ENCODE results near the gene ZNF81.
"Not testable (repeated sequence)": the region's sequence is repeated elsewhere in the genome, so short reads cannot be mapped to it uniquely, and the experiment has no call there.

Gene ZNF81

DNA sequence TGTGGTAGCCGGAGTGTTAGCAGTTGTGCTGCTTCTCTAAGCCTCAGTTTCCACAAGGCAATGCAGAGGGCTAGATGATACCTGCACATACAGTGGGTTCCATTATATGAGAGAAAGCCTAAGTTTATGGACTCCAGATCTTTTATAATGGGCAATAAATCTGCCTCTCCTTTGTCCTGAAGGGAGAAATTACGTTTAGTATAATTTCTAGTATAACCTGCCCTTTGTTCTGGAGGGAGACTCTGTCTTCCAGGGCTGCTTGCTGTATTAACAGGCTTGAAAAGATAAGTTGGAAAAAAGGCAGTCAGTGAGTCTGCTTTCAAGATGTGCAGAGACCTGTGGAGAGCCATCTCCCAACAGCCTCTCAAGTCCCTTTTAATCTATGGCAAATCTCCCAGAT, 42.8 kb downstream of the ZNF81 start:
- no peaks in the 10 kb centered on the region for H3K27me3 ChIP-seq (ENCODE audit: control insufficient read depth, insufficient read depth, low read length)

DNA sequence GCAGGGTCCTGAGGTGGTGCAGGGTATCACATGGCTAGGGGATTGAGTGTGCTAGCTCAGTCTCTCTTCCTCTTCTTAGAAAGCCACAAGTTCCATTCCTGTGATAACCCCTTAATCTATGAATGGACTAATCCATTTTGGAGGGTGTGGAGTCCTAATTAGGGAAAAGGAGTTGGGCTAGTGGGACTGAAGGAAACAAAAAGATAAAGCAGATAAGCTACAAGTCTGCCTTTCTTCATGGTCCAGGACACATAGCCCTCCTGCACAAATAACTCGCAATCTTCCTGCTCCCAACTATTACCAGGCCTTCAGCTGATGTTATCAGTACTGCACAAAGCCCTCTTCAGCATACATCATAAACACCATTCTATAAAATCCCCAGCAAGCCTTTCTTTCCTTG, 44.2 kb downstream of the ZNF81 start:
- H3K9me3 ChIP-seq (ENCODE audit: control insufficient read depth, insufficient read depth, low read length), result peaks cover 4% of the 10 kb centered on the region
- no peaks in the 10 kb centered on the region for H3K36me3 ChIP-seq (ENCODE audit: control insufficient read depth, insufficient read depth, low read length)
- no peak overlapping the region for H3K9ac ChIP-seq (ENCODE audit: low read depth, low read length)
- H3K4me1 ChIP-seq (ENCODE audit: control insufficient read depth, insufficient read depth, low read length), result no peaks in the 10 kb centered on the region
- H3K4me3 ChIP-seq (ENCODE audit: low read depth, low read length), result no peak overlapping the region
- no peaks in the 10 kb centered on the region for H3K27me3 ChIP-seq (ENCODE audit: control insufficient read depth, insufficient read depth, low read length)

More for the DNA sequence above, 42.8 kb downstream of the ZNF81 start:
- Histone ChIP-seq H3K9ac (ENCODE audit: low read depth, low read length) (no peak overlapping the region), H3K4me1 (ENCODE audit: control insufficient read depth, insufficient read depth, low read length) (no peaks in the 10 kb centered on the region), H3K9me3 (ENCODE audit: control insufficient read depth, insufficient read depth, low read length) (peaks cover 4% of the 10 kb centered on the region), H3K4me3 (ENCODE audit: low read depth, low read length) (no peak overlapping the region), H3K36me3 (ENCODE audit: control insufficient read depth, insufficient read depth, low read length) (no peaks in the 10 kb centered on the region)

- Histone ChIP-seq H3K9ac (ENCODE audit: low read depth, low read length) (no peak overlapping the region), H3K36me3 (ENCODE audit: control insufficient read depth, insufficient read depth, low read length) (no peaks in the 10 kb centered on the region), H3K9me3 (ENCODE audit: control insufficient read depth, insufficient read depth, low read length) (peaks cover 4% of the 10 kb centered on the region), H3K4me3 (ENCODE audit: low read depth, low read length) (no peak overlapping the region), H3K27me3 (ENCODE audit: control insufficient read depth, insufficient read depth, low read length) (no peaks in the 10 kb centered on the region), H3K4me1 (ENCODE audit: control insufficient read depth, insufficient read depth, low read length) (no peaks in the 10 kb centered on the region)
Measured at GRCh38 chrX:47885501-47885900, 48.8 kb downstream of the ZNF81 start.

- H3K27me3 ChIP-seq (ENCODE audit: control insufficient read depth, insufficient read depth, low read length), result no peaks in the 10 kb centered on the region
- H3K4me1 ChIP-seq (ENCODE audit: control insufficient read depth, insufficient read depth, low read length), result no peaks in the 10 kb centered on the region
Measured at GRCh38 chrX:47898024-47898423, 61.3 kb downstream of the ZNF81 start.

GRCh38 chrX:47900833-47901232, 64.1 kb downstream of the ZNF81 start:
- Histone ChIP-seq H3K9me3 (ENCODE audit: control insufficient read depth, insufficient read depth, low read length) (peaks cover 7% of the 10 kb centered on the region), H3K9ac (ENCODE audit: low read depth, low read length) (no peak overlapping the region), H3K36me3 (ENCODE audit: control insufficient read depth, insufficient read depth, low read length) (no peaks in the 10 kb centered on the region), H3K4me3 (ENCODE audit: low read depth, low read length) (no peak overlapping the region), H3K4me1 (ENCODE audit: control insufficient read depth, insufficient read depth, low read length) (no peaks in the 10 kb centered on the region), H3K27me3 (ENCODE audit: control insufficient read depth, insufficient read depth, low read length) (no peaks in the 10 kb centered on the region)

More at GRCh38 chrX:47898024-47898423, 61.3 kb downstream of the ZNF81 start:
- Histone ChIP-seq H3K4me3 (ENCODE audit: low read depth, low read length) (no peak overlapping the region), H3K9ac (ENCODE audit: low read depth, low read length) (no peak overlapping the region), H3K9me3 (ENCODE audit: control insufficient read depth, insufficient read depth, low read length) (peaks cover 7% of the 10 kb centered on the region), H3K36me3 (ENCODE audit: control insufficient read depth, insufficient read depth, low read length) (no peaks in the 10 kb centered on the region)

DNA sequence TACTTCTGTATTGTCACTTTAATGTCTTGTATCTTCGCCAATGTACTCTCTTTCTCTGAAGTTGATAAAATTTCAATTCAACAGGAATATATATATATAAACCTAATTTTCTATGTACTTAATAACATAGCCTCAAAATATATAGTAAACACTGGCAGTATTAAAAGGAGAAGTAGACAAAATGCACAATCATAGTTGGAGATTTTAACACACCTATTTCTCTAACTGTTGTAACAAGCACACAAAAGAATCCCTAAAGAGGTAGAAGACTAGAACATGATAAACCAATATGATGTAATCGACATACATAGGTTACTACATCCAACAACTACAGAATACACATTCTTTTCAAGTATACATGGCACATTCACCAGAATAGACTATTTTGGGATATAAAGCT, 65.5 kb downstream of the ZNF81 start:
- no peak overlapping the region for H3K4me3 ChIP-seq (ENCODE audit: low read depth, low read length)
- H3K36me3 ChIP-seq (ENCODE audit: control insufficient read depth, insufficient read depth, low read length), result no peaks in the 10 kb centered on the region
- H3K9ac ChIP-seq (ENCODE audit: low read depth, low read length), result no peak overlapping the region
- H3K4me1 ChIP-seq (ENCODE audit: control insufficient read depth, insufficient read depth, low read length), result no peaks in the 10 kb centered on the region
- H3K27me3 ChIP-seq (ENCODE audit: control insufficient read depth, insufficient read depth, low read length), result no peaks in the 10 kb centered on the region
- H3K9me3 ChIP-seq (ENCODE audit: control insufficient read depth, insufficient read depth, low read length), result peaks cover 4% of the 10 kb centered on the region

DNA sequence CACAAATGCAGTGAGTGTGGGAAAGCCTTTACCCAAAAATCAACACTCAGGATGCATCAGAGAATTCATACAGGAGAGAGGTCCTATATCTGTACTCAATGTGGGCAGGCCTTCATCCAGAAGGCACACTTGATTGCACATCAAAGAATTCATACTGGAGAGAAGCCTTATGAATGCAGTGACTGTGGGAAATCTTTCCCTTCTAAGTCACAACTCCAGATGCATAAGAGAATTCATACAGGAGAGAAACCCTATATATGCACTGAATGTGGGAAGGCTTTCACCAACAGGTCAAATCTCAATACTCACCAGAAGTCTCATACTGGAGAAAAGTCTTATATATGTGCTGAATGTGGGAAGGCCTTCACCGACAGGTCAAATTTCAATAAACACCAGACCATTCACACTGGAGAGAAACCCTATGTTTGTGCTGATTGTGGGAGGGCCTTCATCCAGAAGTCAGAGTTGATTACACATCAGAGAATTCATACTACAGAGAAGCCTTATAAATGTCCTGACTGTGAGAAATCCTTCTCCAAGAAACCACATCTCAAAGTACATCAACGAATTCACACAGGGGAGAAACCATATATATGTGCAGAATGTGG, 79.3 kb downstream of the ZNF81 start:
- H3K9me3 ChIP-seq (ENCODE audit: control insufficient read depth, insufficient read depth, low read length), result peaks cover 27% of the 10 kb centered on the region
- no peak overlapping the region for H3K4me3 ChIP-seq (ENCODE audit: low read depth, low read length)

GRCh38 chrX:47918274-47918673, 81.6 kb downstream of the ZNF81 start:
- Histone ChIP-seq H3K4me1 (ENCODE audit: control insufficient read depth, insufficient read depth, low read length) (no peaks in the 10 kb centered on the region), H3K4me3 (ENCODE audit: low read depth, low read length) (no peak overlapping the region), H3K9me3 (ENCODE audit: control insufficient read depth, insufficient read depth, low read length) (peaks cover 25% of the 10 kb centered on the region), H3K36me3 (ENCODE audit: control insufficient read depth, insufficient read depth, low read length) (peaks cover 3% of the 10 kb centered on the region), H3K27me3 (ENCODE audit: control insufficient read depth, insufficient read depth, low read length) (no peaks in the 10 kb centered on the region), H3K9ac (ENCODE audit: low read depth, low read length) (no peak overlapping the region)

More for the DNA sequence above, 79.3 kb downstream of the ZNF81 start:
- Histone ChIP-seq H3K36me3 (ENCODE audit: control insufficient read depth, insufficient read depth, low read length) (peaks cover 3% of the 10 kb centered on the region), H3K9ac (ENCODE audit: low read depth, low read length) (no peak overlapping the region), H3K27me3 (ENCODE audit: control insufficient read depth, insufficient read depth, low read length) (no peaks in the 10 kb centered on the region), H3K4me1 (ENCODE audit: control insufficient read depth, insufficient read depth, low read length) (no peaks in the 10 kb centered on the region)

DNA sequence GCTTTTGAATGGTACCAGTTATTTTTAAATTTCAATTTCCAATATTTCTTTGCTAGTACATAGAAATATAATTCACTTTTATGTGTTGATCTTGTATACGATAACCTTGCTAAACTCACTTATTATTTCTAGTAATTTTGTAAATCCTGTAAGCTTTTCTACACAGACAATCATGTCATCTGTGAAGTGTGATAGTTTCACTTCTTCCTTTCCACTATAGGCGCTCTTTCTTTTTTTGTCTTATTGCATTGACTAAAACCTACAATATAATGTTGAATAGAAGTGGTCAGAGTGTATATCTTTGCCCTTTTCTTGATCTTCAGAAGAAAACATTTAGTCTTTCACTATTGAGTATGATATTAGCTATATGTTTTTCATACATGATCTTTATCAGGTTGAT, 90.5 kb downstream of the ZNF81 start:
- no peaks in the 10 kb centered on the region for H3K4me1 ChIP-seq (ENCODE audit: control insufficient read depth, insufficient read depth, low read length)
- no peak overlapping the region for H3K9ac ChIP-seq (ENCODE audit: low read depth, low read length)
- H3K27me3 ChIP-seq (ENCODE audit: control insufficient read depth, insufficient read depth, low read length), result no peaks in the 10 kb centered on the region
- no peak overlapping the region for H3K4me3 ChIP-seq (ENCODE audit: low read depth, low read length)
- no peaks in the 10 kb centered on the region for H3K36me3 ChIP-seq (ENCODE audit: control insufficient read depth, insufficient read depth, low read length)
- H3K9me3 ChIP-seq (ENCODE audit: control insufficient read depth, insufficient read depth, low read length), result no peaks in the 10 kb centered on the region

DNA sequence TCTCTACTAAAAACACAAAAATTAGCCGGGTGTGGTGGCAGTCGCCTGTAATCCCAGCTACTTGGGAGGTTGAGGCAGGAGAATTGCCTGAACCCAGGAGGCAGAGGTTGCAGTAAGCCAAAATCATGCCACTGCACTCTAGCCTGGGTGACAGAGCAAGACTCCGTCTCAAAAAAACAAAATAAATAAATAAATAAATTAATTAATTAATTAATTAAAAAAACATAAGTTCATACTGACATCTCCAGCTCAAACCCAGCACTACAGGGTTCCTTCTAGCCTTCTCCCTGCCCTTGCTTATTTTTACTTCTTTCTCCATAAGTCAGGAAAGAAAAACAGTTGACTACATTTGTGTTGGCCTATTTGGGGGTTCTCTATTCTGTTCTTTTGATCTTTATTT, 95.3 kb downstream of the ZNF81 start:
- H3K4me1 ChIP-seq (ENCODE audit: control insufficient read depth, insufficient read depth, low read length); H3K4me3 ChIP-seq (ENCODE audit: low read depth, low read length); H3K9ac ChIP-seq (ENCODE audit: low read depth, low read length); H3K9me3 ChIP-seq (ENCODE audit: control insufficient read depth, insufficient read depth, low read length); H3K27me3 ChIP-seq (ENCODE audit: control insufficient read depth, insufficient read depth, low read length); H3K36me3 ChIP-seq (ENCODE audit: control insufficient read depth, insufficient read depth, low read length): not testable (repeated sequence)

GRCh38 chrX:47933946-47934345, 97.2 kb downstream of the ZNF81 start:
- Histone ChIP-seq H3K27me3 (ENCODE audit: control insufficient read depth, insufficient read depth, low read length) (no peaks in the 10 kb centered on the region), H3K36me3 (ENCODE audit: control insufficient read depth, insufficient read depth, low read length) (no peaks in the 10 kb centered on the region), H3K9ac (ENCODE audit: low read depth, low read length) (no peak overlapping the region), H3K4me3 (ENCODE audit: low read depth, low read length) (no peak overlapping the region), H3K4me1 (ENCODE audit: control insufficient read depth, insufficient read depth, low read length) (no peaks in the 10 kb centered on the region), H3K9me3 (ENCODE audit: control insufficient read depth, insufficient read depth, low read length) (no peaks in the 10 kb centered on the region)

GRCh38 chrX:47936224-47936939, 99.7 kb downstream of the ZNF81 start:
- Histone ChIP-seq H3K4me1 (ENCODE audit: control insufficient read depth, insufficient read depth, low read length) (no peaks in the 10 kb centered on the region), H3K27me3 (ENCODE audit: control insufficient read depth, insufficient read depth, low read length) (no peaks in the 10 kb centered on the region), H3K36me3 (ENCODE audit: control insufficient read depth, insufficient read depth, low read length) (no peaks in the 10 kb centered on the region), H3K4me3 (ENCODE audit: low read depth, low read length) (peak overlapping the region; percentile 30), H3K9ac (ENCODE audit: low read depth, low read length) (no peak overlapping the region), H3K9me3 (ENCODE audit: control insufficient read depth, insufficient read depth, low read length) (no peaks in the 10 kb centered on the region)

Data from iPS-15b (cell line).